Neural crest cell (in vitro differentiated cells): ENCODE data around the gene MAIP1. TPM values are rescaled to one million over a fixed set of nuclear protein-coding genes. Genes with fewer than 3 reads are reported as not detected.

Source experiments
- DNase-seq: peaks from one replicate; pipeline ENCODE4 v3.0.0; 2021; ENCODE audit warnings: low read depth, mixed read lengths, low spot score
- H3K27ac Mint-ChIP-seq: one replicate; pipeline ENCODE4 v1.8.0; 2021; ENCODE audit warnings: mild to moderate bottlenecking, mixed read lengths; ENCODE audit not compliant: unreplicated experiment
- H3K27me3 Mint-ChIP-seq: 2 replicates; pipeline ENCODE4 v1.8.0; 2021; ENCODE audit warnings: low read depth, mild to moderate bottlenecking, mixed read lengths
- H3K36me3 Mint-ChIP-seq: 2 replicates; pipeline ENCODE4 v1.8.0; 2021; ENCODE audit warnings: low read depth, mild to moderate bottlenecking, mixed read lengths
- H3K4me1 Mint-ChIP-seq: 2 replicates; pipeline ENCODE4 v1.8.0; 2021; ENCODE audit warnings: mixed read lengths
- H3K4me3 Mint-ChIP-seq: one replicate; pipeline ENCODE4 v1.8.0; 2021; ENCODE audit warnings: mild to moderate bottlenecking, mixed read lengths
- H3K9me3 Mint-ChIP-seq: 2 replicates; pipeline ENCODE4 v1.8.0; 2021; ENCODE audit warnings: mixed read lengths
- CTCF ChIP-seq: fragments of 200-600 bp; sonication (generic); conservative IDR thresholded peaks from 2 replicates; pipeline ENCODE4 v1.5.0; 2021; ENCODE audit warnings: antibody characterized with exemption, mild to moderate bottlenecking
- total RNA-seq: library from RNA; stranded (reverse); gene quantifications from 2 replicates; pipeline ENCODE4 v1.2.1, GENCODE V29; 2021

Gene MAIP1
- total RNA-seq, 1 donor from 2014 or later, result 23.1 TPM

DNA sequence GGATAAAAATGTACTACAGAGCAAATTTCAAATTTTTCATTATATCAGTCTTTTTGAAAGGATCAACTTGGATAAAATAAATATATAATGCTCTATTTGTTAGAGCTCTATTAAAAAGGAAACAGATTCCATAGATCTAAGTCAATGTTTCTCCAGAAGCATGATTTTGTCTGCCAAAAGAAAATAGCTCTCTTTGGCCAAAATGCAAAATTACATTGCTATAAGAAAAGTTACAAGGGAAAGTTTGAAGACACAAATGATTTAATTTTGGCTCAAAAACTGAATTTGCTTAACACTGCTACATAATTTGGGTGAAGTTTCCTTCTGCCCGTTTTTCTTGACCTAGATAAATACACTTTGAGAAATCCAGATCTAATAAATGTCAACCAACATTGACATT lies 28.6 kb upstream of the MAIP1 start:
- Mint-ChIP-seq H3K27me3 (no peaks in the 10 kb centered on the region), H3K36me3 (peaks cover 9% of the 10 kb centered on the region), H3K4me3 (no peak overlapping the region), H3K4me1 (peaks cover 16% of the 10 kb centered on the region), H3K9me3 (no peaks in the 10 kb centered on the region), H3K27ac (no peak overlapping the region)
- TF ChIP-seq CTCF, result no peak
- no peak for DNase-seq

DNA sequence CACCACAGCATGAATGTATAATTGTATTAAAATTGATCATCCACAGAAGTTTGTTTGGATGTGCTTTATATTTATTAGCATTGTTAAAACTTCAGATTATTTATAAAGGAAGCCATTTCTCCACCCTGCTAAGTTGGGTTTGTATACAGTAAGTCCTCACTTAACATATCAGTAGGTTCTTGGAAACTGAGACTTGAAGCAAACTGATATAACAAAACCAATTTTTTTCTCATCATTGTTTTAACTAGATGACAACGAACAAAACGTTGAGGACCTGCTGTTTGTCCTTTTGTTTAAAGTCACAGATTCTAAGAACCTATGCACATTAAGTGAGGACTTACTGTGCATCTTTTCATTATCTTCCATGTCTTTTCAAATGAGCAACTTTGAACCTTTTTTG lies 27.2 kb upstream of the MAIP1 start:
- no peak overlapping the region for H3K27ac Mint-ChIP-seq
- H3K36me3 Mint-ChIP-seq, result peaks cover 9% of the 10 kb centered on the region
- H3K27me3 Mint-ChIP-seq, result no peaks in the 10 kb centered on the region
- DNase-seq, result no peak
- H3K4me1 Mint-ChIP-seq, result peaks cover 8% of the 10 kb centered on the region
- TF ChIP-seq CTCF, result no peak
- H3K4me3 Mint-ChIP-seq, result no peak overlapping the region
- no peaks in the 10 kb centered on the region for H3K9me3 Mint-ChIP-seq

- Mint-ChIP-seq H3K9me3 (no peaks in the 10 kb centered on the region), H3K27me3 (no peaks in the 10 kb centered on the region), H3K27ac (no peak overlapping the region), H3K4me3 (no peak overlapping the region), H3K36me3 (peaks cover 9% of the 10 kb centered on the region), H3K4me1 (peaks cover 8% of the 10 kb centered on the region)
- TF ChIP-seq CTCF, result no peak
- no peak for DNase-seq
Measured at GRCh38 chr2:199928626-199929025, 26.8 kb upstream of the MAIP1 start.

GRCh38 chr2:199929262-199929661 lies 26.1 kb upstream of the MAIP1 start:
- DNase-seq, result no peak
- no peaks in the 10 kb centered on the region for H3K27me3 Mint-ChIP-seq
- TF ChIP-seq CTCF, result no peak
- H3K4me1 Mint-ChIP-seq, result peaks cover 5% of the 10 kb centered on the region
- H3K27ac Mint-ChIP-seq, result no peak overlapping the region
- no peaks in the 10 kb centered on the region for H3K9me3 Mint-ChIP-seq
- H3K4me3 Mint-ChIP-seq, result no peak overlapping the region
- H3K36me3 Mint-ChIP-seq, result peaks cover 9% of the 10 kb centered on the region

- Mint-ChIP-seq H3K27ac (no peak overlapping the region), H3K4me1 (peaks cover 5% of the 10 kb centered on the region), H3K4me3 (no peak overlapping the region), H3K27me3 (no peaks in the 10 kb centered on the region), H3K9me3 (no peaks in the 10 kb centered on the region), H3K36me3 (peaks cover 4% of the 10 kb centered on the region)
- no peak for DNase-seq
- no peak for TF ChIP-seq CTCF
Measured at GRCh38 chr2:199932312-199932855, 23.0 kb upstream of the MAIP1 start.
